MG63 (cell line): ENCODE results near the gene ACADS. TPM values are rescaled to one million over a fixed set of nuclear protein-coding genes. Genes with fewer than 3 reads are reported as not detected.
"Not testable (repeated sequence)": the region's sequence is repeated elsewhere in the genome, so short reads cannot be mapped to it uniquely, and the experiment has no call there.

ENCODE experiments used
- DNase-seq: peaks from one replicate; pipeline ENCODE4 v3.0.0-alpha.2; 2020
- H3K27me3 ChIP-seq: fragments of 250-450 bp; sonication (Bioruptor Pico); 2 replicates; pipeline ENCODE4 v1.5.1; 2020; ENCODE audit warnings: mild to moderate bottlenecking, moderate library complexity
- H3K36me3 ChIP-seq: fragments of 250-450 bp; sonication (Bioruptor Pico); 2 replicates; pipeline ENCODE4 v1.5.1; 2020; ENCODE audit warnings: mild to moderate bottlenecking, moderate library complexity
- H3K4me3 ChIP-seq: fragments of 250-450 bp; sonication (Bioruptor Pico); 2 replicates; pipeline ENCODE4 v1.5.1; 2020; ENCODE audit warnings: mild to moderate bottlenecking, moderate library complexity
- H3K9me3 ChIP-seq: fragments of 250-450 bp; sonication (Bioruptor Pico); 2 replicates; pipeline ENCODE4 v1.5.1; 2020; ENCODE audit warnings: mild to moderate bottlenecking, moderate library complexity
- total RNA-seq: library from RNA; depleted of rRNA; stranded (reverse); fragments of >200 nt; shearing (Covaris generic); gene quantifications from 2 replicates; pipeline ENCODE4 v1.2.3, GENCODE V29; 2014; ENCODE audit warnings: low replicate concordance

The ACADS gene
- total RNA-seq, 1 experiment from 2014 or later: 7.5 TPM

DNA sequence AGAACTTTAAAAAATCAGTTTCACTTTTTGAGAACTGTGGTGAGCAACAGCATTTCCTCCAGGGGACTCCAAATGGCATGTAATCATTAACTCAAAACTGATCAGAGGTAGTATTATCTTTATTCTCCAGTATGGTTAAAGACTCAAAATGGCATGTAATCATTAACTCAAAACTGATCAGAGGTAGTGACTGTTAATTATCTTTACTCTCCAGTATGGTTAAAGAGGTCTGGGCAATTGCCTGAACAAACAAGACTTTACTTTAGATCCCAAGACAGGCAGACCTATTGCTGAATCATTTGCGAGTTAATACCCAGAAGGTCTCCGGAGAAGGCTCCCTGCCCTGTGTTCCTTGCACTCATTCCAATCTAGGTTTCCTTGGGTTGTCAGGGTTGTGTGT, 6.6 kb upstream of the ACADS start:
- Histone ChIP-seq H3K27me3 (no peaks in the 10 kb centered on the region), H3K36me3 (peaks cover 67% of the 10 kb centered on the region), H3K9me3 (no peaks in the 10 kb centered on the region), H3K4me3 (no peak overlapping the region)
- no peak for DNase-seq

DNA sequence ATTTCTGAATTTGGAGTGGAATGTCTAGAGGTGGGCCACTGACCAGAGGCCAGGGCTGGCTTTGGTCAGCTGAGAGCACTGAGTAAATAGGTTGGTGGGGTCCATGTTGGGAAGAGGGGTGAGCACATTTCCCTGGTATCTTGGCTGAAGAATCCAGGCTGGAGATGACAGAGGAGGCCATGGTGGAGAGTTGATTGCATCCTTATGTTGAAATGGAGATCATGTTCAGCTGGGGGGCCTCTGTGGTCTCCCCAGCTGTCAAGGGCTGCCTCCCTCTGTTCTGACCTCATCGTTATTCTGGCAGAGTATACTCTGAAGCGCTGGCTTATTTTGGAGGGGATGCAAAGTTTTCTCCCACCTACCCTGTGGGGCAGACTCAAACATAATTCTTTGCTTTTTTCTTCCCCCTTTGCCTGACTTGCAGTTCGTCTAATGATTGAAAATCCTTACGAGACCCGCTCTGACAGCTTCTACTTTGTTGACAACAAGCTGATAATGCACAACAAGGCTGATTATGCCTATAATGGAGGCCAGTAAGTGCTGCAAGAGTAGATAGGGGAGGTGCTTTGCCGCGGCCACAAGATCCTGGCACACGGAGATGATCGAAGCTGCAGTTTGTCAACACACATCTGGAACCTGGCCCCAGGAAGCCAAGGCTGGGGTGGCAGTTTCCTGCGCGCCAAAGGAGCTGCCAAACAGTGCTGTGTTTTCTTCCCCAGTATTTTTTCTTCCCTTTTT, 6.0 kb upstream of the ACADS start:
- H3K4me3 ChIP-seq: no peak overlapping the region
- H3K9me3 ChIP-seq: no peaks in the 10 kb centered on the region
- no peaks in the 10 kb centered on the region for H3K27me3 ChIP-seq
- peaks cover 63% of the 10 kb centered on the region for H3K36me3 ChIP-seq
- no peak for DNase-seq

DNA sequence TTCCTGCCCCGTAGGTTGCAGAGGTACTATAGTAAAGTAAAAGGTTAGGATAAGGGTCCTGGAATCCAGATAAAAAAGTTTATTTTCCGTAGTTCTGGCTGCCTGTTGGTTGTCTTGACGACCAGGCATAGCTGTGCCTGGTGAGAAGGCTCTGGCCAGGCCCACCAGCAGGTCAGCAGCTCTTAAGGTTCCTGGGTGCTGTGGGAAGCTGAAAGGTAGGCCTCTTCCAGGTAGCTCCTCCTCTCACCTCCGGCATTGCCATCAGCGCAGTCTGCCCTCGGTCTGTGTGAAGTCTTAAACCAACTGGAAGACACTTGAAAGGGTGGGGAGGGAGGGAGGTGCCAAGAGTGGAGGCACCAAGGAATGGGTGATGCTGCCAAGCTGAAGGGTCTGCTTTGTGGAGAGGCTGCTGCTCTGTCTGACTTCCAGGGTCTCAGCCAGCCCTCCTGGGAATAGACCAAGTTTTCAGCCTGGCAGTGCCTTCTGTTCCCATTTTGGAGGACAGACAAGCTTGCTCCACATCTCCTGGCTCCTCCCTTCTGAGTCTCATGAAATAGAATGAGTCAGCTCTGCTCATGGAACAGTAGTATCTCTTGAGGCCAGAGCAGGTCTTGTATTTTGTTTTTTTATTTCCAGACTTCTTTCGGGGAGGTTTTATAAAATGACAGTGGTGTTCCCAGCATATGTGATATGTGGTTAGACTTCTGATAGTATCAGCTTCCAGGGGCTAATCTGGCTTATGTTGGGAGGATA, 5.2 kb upstream of the ACADS start:
- Histone ChIP-seq H3K4me3 (no peak overlapping the region), H3K36me3 (peaks cover 57% of the 10 kb centered on the region), H3K27me3 (no peaks in the 10 kb centered on the region), H3K9me3 (no peaks in the 10 kb centered on the region)
- DNase-seq: peak; percentile 34

DNA sequence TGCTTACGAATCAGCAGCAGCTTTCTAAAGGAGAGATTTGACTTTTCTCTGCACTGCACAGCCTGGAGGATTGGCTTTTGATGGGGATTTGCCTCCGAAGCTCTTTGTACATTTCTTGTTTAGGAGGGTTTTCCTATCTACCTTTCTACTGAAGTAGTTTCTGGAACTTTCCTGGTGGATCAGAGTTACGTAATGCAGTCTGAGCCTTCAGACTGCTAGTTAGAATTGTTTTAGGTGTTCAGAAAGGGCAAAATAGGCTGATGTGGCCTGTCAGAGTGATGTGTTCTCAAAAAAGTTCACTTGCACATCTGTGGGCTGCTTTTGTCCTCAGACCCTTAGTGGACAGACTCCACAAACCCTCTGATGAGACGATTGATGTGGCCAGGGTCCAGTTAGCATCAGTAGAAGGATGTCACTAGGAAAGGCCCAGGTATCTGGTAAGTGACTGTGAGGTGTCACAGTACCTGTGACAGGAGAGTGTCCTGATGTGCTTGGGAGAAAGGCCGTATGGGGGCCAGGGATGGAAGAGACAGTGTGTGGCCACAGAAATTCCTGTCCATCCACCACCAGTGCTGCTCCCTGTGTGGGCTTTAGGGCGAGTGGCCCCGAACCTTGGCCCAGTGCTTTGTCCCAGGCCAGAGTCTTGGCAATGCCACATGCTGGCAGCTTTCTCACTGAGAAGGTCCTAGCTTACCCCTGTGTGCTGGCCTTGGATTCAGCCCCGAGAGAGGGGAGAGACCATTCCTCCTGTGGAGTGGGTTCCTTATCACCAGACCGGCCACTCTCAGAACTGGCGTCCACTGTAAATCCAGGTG, 4.4 kb upstream of the ACADS start:
- Histone ChIP-seq H3K9me3 (no peaks in the 10 kb centered on the region), H3K4me3 (no peak overlapping the region), H3K27me3 (no peaks in the 10 kb centered on the region), H3K36me3 (peaks cover 50% of the 10 kb centered on the region)
- no peak for DNase-seq

DNA sequence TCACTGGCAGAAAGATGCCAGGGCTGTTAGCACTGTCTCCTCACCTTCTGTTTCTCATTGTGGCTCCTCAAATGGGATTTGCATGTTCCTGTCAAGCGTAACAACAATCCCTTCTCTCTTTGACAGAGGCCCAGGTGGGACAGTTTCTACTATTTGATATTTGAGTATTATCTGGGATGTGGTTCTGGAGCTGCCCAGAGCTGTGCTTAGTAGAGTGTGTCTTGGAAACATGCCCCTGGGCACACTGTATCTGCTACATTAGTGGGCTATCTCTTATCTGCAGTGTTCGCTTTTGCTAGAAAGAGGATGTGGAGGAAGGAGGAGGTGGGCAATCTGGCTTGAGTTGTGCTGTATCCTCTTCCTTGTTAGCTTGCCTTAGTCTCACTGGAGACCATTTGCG, 3.8 kb upstream of the ACADS start:
- no peaks in the 10 kb centered on the region for H3K27me3 ChIP-seq
- DNase-seq: no peak
- H3K36me3 ChIP-seq: peaks cover 44% of the 10 kb centered on the region
- H3K4me3 ChIP-seq: no peak overlapping the region
- no peaks in the 10 kb centered on the region for H3K9me3 ChIP-seq

DNA sequence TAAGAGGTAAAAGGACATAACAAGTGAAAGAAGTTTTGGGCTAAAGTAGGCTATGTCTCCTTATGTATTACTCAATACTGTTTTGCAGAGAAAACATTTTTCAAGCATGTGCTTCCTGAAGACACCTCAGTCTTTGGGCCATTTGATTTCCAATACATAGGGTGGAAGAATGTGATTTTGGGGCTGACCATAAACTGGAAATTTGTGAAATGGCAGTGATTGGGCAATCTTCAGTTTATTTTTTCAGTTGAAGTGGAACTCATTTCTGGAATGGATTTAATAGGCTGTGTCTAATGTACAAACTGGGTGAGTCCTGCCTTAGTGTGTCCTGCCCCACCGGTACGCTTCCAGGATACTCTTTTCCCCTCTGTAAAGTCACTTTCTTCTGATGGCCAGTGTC, 2.8 kb upstream of the ACADS start:
- no peaks in the 10 kb centered on the region for H3K9me3 ChIP-seq
- H3K27me3 ChIP-seq: no peaks in the 10 kb centered on the region
- no peak for DNase-seq
- H3K4me3 ChIP-seq: no peak overlapping the region
- H3K36me3 ChIP-seq: peaks cover 39% of the 10 kb centered on the region

DNA sequence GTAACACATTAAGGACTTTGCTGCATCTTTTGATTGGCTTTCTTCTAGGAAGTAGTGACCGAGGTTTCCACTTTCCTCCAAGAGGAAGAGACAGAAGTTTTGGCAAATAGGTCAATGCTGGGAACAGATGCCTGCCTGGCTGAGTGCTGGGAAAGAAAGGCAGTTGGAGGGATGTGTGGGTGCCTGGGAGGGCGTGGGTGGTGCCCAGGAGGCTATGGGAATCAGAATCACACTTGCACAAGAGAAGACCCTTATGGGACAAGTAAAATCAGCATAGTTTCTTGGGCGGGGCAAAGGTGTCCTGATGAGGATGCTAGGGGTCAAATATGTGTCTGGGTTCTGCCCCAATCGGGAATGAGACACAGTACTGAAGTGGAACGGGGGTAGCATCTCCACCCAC, 906 bp upstream of the ACADS start:
- DNase-seq: no peak
- H3K36me3 ChIP-seq: peaks cover 30% of the 10 kb centered on the region
- H3K4me3 ChIP-seq: no peak overlapping the region
- no peaks in the 10 kb centered on the region for H3K27me3 ChIP-seq
- H3K9me3 ChIP-seq: no peaks in the 10 kb centered on the region

DNA sequence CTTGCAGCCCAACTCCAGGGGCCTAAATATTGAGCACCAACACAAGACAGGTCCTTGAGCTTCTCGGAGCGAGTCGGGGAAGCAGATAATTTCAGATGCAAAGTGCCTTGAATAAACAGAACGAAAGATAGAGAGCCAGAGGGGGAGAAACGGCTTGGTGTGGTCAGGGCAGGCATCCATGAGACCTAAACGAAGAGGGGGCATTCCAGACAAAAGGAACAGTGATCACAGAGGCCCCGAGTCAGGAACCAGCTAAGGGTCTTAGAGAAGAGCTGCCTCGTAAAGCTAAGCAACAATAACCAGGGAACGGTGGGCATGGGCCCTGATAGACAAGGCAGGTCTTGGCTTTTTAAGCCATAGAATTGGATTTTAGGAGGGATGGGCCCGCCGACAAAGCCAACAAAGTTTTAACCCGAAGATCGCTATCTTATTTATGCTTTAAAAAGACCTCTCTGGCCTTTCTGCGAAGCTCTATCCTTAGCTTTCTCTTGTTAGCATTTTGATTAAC, 421 bp upstream of the ACADS start:
- Histone ChIP-seq H3K4me3 (peak overlapping the region; percentile 59), H3K9me3 (no peaks in the 10 kb centered on the region), H3K27me3 (no peaks in the 10 kb centered on the region), H3K36me3 (peaks cover 25% of the 10 kb centered on the region)
- DNase-seq: no peak

DNA sequence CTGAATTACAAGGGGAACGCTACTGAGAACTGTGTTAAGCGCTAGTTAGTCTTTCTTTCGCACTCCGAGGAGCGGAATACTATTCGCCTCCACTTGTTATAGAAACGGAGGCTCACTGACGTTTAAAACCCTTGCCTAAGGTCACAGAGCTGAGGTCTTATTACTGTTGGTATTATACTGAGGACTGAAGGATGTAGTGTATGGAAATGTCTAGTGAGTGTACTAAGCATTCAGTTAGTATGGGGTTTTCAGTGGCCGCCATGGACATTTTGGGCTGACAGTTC, 826 bp downstream of the ACADS start:
- peak overlapping the region; percentile 59 for H3K4me3 ChIP-seq

DNA sequence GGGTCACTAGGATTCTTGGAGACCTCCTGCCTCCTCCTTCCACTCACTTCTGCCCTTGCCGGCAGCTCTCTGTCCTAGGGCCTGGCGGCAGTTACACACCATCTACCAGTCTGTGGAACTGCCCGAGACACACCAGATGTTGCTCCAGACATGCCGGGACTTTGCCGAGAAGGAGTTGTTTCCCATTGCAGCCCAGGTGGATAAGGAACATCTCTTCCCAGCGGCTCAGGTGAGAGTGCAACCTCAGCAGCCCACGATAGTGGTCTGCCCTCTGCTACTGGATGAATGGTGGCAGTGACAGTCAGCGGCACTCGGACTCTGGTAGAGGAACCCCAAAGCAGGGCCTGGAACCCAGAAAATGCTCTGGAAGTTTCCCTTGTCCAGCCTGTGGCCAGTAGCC, 1.3 kb downstream of the ACADS start:
- H3K27me3 ChIP-seq: no peaks in the 10 kb centered on the region
- H3K36me3 ChIP-seq: peaks cover 10% of the 10 kb centered on the region
- no peak for DNase-seq
- no peaks in the 10 kb centered on the region for H3K9me3 ChIP-seq
- H3K4me3 ChIP-seq: no peak overlapping the region

More for the DNA sequence above, 826 bp downstream of the ACADS start:
- DNase-seq: no peak
- H3K36me3 ChIP-seq: peaks cover 15% of the 10 kb centered on the region
- H3K9me3 ChIP-seq: no peaks in the 10 kb centered on the region
- no peaks in the 10 kb centered on the region for H3K27me3 ChIP-seq

DNA sequence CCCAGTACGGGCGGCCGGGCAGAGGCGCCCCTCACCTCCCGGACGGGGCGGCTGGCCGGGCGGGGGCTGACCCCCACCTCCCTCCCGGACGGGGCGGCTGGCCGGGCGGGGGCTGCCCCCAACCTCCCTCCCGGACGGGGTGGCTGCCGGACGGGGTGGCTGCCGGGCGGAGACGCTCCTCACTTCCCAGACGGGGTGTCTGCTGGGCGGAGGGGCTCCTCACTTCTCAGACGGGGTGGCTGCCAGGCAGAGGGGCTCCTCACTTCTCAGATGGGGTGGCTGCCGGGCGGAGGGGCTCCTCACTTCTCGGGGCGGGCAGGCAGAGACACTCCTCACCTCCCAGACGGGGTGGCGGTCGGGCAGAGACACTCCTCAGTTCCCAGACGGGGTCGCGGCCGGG, 6.6 kb downstream of the ACADS start:
- not testable (repeated sequence) for H3K9me3 ChIP-seq, DNase-seq, H3K4me3 ChIP-seq, H3K27me3 ChIP-seq, H3K36me3 ChIP-seq

DNA sequence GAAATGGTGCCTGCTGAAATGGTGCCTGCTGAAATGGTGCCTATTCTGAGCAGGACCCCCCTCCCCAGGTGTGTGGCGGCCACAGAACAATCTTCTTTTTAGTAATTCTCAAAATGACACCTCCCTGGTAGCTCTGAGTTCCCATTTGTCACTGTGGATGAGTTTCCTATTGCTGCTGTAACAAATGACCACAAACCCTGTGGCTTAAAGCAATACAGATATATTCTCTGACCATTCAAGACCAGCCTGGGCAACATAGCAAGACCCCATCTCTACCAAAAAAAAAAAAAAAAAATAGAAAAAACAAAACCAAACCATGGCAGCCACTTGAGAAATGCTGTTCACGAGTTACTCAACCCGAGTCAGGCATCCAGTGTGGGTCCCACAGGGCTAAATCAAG, 7.9 kb downstream of the ACADS start:
- DNase-seq: no peak
- no peaks in the 10 kb centered on the region for H3K27me3 ChIP-seq
- H3K36me3 ChIP-seq: 0 out of 2 replicates have a peak, but pooled peaks cover 3% of the 10 kb centered on the region
- H3K4me3 ChIP-seq: no peak overlapping the region
- H3K9me3 ChIP-seq: no peaks in the 10 kb centered on the region

DNA sequence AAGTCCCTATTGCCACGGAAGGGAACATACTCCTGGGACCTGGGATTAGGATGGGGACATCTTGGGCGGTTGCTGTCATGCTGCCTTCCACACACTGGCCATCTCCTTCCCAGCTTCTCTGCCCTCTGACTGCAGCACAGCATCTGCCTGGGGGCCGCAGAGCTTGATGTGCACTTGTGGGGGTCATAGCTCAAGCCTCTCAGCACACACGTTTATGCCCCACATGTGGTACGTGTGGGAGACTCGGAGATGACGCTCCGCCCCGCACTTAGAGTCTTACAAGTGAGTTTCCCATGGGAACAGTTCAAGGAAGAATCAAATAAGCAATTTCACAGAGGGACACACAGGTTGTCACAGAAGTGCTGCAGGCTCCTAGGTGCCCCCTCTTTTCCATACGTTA, 8.6 kb downstream of the ACADS start:
- no peak for DNase-seq
- 0 out of 2 replicates have a peak, but pooled peaks cover 3% of the 10 kb centered on the region for H3K36me3 ChIP-seq
- no peak overlapping the region for H3K4me3 ChIP-seq
- H3K27me3 ChIP-seq: no peaks in the 10 kb centered on the region
- H3K9me3 ChIP-seq: no peaks in the 10 kb centered on the region

DNA sequence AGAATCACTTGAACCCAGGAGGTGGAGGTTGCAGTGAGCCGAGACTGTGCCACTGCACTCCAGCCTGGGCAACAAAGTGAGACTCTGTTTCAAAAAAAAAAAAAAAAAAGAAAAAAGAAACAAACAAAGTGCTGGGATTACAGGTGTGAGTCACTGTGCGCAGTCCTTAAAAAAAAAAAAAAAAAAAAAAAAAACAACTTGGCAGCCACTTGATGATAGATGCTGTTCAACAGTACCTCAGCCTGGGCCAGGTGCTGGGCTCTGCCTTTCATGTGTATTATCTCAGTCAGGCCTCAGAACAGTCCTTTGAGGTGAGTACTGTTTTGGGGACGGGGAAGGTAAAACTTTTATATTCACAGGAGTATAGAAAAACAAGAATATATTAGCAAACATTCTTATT, 9.6 kb downstream of the ACADS start:
- Histone ChIP-seq H3K27me3 (no peaks in the 10 kb centered on the region), H3K4me3 (no peak overlapping the region), H3K36me3 (no peaks in the 10 kb centered on the region), H3K9me3 (no peaks in the 10 kb centered on the region)
- no peak for DNase-seq

DNA sequence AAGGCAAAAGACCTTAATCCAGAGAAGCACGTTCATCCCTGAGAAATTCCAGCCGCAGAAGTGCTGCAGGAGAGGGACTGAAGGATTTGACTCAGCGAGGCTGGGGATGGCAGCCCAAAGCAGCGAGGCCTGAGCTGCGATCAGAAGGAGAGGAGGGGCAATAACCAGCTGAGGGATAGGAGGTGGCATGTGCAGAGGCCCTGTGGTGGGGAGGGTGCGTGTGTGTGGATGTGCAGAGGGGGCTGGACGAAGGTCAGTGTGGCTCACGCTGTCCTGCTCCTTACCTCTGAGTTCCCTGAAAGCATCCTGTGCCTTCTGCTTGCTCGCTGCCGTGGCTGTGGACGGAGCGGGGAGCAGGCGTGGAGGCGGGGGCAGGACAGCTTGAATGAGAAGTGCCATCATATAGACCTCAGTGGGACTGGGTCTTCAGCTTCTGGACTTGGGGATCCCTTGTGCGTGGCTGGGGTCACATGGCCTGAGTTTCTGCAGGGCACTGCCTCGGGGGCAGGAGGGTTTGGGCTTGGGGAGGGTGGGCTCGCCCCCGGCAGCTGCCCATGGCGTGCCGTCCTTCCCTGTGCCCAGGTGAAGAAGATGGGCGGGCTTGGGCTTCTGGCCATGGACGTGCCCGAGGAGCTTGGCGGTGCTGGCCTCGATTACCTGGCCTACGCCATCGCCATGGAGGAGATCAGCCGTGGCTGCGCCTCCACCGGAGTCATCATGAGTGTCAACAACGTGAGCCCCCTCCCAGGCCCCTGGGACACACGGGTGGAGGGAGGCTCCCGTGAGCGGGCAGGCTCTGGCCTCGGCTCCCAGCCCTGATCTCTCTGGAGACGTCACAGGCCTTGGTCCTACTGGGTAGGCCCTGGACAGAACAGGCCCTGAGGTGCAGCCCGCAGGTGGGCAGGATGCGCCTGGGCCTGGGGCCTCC, 11.0 kb downstream of the ACADS start:
- Histone ChIP-seq H3K4me3 (no peak overlapping the region), H3K27me3 (no peaks in the 10 kb centered on the region), H3K36me3 (no peaks in the 10 kb centered on the region), H3K9me3 (no peaks in the 10 kb centered on the region)
- no peak for DNase-seq

DNA sequence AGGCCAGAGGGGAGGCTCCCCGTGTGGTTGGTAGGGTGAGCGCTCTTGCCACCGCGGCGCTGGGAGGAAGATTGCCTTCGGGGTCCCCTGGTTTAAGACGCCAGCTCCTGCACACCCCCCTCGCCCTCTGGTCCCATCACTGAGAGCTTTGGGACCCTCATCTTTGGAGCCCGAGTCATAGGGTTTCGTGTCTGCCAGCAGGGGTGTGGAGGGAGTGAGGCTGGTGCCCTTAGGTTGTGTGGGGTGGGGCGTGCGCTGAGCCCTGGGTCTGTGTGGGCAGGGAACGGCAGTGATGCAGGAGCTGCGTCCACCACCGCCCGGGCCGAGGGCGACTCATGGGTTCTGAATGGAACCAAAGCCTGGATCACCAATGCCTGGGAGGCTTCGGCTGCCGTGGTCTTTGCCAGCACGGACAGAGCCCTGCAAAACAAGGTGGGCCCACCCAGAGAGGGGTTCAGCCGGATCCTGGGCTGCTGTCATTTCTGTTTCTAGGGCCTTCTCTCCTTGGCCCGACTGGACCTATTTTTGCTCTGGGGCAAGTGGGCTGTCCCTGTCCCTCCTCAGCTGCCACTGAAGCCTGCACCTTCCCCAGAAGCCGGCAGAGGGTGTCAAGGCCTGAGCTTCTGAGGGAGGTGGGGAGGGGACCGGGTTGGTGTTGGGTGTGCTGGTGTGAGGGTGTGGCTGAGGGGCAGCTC, 12.1 kb downstream of the ACADS start:
- Histone ChIP-seq H3K9me3 (no peaks in the 10 kb centered on the region), H3K4me3 (no peak overlapping the region), H3K27me3 (no peaks in the 10 kb centered on the region), H3K36me3 (no peaks in the 10 kb centered on the region)
- no peak for DNase-seq
